Middle frontal gyrus (tissue), 1 donor: Measurements from ENCODE around the gene MEIG1.
"Not testable (repeated sequence)": the region's sequence is repeated elsewhere in the genome, so short reads cannot be mapped to it uniquely, and the experiment has no call there.

Source experiments
- DNase-seq: peaks from one replicate; pipeline ENCODE4 v3.0.0-alpha.2; 2015; ENCODE audit warnings: low spot score; ENCODE audit errors: extremely low spot score

The MEIG1 gene

GRCh38 chr10:14959221-14960057 lies at the start of gene MEIG1:
Gene MEIG1 (plus strand): TSS chr10:14959388. CDS start chr10:14966469, 7,081 bp downstream.
- DNase-seq = peak; percentile 74

DNA sequence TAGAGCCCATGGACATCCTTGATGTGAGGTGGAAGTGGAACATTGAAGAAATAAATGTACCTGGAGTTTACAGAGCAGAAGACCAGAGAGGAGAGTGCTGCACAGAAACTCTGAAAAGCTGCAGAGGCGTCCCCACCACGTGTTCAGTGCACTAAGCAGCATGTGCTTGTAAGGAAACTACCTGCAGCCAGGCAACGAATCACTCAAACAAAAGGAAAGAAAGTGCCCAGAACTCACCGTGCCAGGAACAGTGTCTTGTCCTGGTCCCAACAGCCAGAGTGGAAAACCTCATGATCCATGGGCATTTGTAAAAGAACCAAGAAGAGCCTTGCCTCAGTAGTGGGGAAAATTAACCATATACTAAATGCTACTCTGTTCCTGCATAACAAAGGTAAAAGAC lies 48.2 kb upstream of the MEIG1 start:
- no peak for DNase-seq

DNA sequence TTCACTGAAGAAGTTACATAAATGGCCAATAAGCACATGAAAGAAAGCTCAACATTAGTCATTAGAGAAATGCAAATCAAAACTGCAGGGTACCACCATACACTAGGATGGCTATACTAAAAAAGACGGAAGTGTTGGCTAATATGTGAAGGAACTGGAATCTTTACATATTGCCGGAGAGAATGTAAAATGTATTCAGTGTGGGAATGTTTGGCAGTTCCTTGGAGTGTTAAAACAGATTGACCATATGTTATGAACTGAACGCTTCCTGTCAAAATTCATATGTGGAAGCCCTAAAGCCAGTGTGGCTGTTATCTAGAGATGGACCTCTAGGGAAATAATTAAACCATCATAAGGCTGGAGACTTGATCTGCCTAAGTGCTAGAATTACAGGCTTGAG lies 47.4 kb upstream of the MEIG1 start:
- DNase-seq = no peak

GRCh38 chr10:14916600-14916999 lies 42.6 kb upstream of the MEIG1 start:
- no peak for DNase-seq

DNA sequence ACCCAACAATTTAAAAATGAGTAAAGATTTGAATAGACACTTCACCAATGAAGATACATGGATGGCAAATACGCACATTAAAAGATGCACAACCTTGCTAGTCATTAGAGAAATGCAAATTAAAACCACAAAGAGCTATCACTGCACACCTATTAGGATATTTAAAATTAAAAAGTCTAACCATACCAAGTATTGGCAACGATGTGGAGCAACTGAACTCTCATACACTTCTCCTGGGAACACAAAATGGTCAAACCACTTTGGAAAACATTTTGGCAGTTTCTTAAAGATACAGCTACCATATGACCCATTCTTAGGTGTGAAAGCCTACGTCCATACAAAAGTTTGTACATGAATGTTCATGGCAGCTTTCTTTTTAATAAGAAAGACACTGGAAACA lies 41.4 kb upstream of the MEIG1 start:
- no peak for DNase-seq

DNA sequence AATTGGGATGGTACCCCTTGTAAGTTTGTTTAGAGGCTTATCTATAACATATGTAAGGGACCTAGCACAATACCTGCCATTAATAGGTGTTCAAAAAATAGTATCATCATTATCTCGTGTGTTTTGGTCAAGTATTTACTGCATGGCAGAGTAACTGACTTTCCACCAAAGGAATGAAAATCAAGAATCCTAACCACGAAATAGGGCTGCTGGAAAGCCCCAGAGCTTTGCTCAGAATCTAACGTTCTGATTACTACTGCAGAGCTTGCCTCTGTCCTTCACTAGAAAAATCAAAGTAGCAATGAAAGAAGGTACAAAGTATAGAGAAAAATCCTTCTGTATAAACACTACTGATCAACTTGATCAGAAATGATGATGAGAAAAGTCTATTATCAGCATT lies 40.2 kb upstream of the MEIG1 start:
- DNase-seq = no peak

DNA sequence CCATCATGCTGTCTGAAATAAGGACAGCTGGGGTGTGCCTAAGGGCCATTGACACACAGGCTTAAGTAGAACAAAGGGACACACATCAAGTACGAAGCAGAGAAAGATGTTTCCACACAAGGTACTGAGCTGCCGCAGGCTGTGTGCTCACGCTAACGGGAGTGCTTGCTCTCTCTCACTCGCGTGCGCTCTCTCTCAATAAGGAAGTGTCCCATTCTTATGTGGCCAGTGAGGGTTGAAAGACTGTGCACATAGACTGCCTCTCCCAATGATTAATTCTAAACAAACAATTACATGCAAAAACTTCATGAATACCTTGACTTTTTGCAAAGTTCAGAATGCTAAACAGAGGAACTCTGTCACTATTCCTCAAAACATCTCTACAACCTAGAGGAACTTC lies 35.2 kb upstream of the MEIG1 start:
- DNase-seq = no peak

DNA sequence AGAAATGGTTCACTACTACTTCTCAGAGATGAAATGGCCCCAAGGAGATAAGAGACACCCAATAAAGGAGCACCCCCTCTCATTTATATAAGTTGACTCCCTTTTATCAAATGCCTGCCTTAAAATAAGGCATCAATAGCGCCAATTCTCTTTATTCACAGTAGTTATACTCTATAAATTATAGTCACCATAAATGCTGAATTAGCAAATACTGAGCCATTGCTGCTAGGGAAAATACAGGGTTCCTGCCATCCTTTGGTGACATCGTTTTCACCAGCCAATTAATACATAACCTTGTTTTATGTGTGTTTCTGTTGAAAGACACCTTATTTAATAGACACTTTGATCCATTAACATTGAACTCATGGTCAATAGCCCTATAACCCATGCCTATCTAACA lies 33.9 kb upstream of the MEIG1 start:
- no peak for DNase-seq

DNA sequence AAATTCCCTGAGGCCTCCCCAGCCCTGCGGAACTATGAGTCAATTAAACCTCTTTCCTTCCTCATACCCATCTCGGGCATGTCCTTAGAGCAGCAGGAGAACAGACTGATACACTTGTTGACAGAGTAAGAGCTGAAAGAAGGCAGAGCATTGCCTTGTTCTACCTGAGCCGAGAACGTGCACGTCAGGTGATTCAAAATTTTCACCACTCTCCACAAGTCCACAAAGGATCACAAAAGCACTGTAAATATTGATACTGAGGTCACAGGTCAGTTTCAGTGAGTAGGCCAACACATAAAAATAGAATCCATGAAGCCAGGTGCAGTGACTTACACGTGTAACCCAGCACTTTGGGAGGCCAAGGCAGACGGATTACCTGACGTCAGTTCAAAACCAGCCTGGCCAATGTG lies 33.1 kb upstream of the MEIG1 start:
- DNase-seq = no peak

- DNase-seq = no peak
Measured at GRCh38 chr10:14926722-14927416, 32.3 kb upstream of the MEIG1 start.

- no peak for DNase-seq
Measured at GRCh38 chr10:14930610-14931009, 28.6 kb upstream of the MEIG1 start.

DNA sequence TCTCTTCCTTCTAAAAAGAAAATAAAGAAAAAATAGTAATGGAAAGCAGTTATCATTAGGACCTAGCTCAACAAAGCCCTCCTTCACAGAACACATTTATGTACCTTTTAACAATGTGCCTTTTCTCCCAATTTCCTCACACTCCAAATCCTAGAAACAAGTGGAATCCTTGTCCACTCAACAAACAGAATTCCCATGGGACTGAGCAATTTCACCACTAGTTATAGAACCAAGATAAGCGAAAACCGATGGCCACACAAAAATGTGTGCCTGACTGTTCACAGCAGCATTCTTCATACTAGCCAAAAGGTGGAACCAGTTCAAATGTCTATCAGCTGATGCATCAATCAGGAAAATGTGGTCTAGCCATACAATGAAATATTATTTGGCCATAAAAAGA lies 22.6 kb upstream of the MEIG1 start:
- DNase-seq = no peak

DNA sequence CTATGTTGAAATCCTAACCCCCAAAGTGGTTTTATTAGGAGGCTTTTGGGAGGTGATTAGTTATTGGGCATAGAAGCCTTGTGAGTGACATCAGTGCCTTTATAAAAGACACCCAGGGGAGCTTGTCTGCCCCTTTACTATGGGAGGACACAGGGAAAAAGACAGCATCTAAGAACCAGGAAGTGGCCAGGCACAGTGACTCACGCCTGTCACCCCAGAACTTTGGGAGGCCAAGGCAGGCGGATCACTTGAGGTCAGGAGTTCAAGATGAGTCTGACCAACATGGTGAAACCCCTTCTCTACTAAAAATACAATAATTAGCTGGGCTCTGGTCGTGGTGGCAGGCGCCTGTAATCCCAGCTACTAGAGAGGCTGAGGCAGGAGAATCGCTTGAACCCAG lies 20.2 kb upstream of the MEIG1 start:
- DNase-seq = not testable (repeated sequence)

GRCh38 chr10:14942147-14942949 lies 16.8 kb upstream of the MEIG1 start:
- not testable (repeated sequence) for DNase-seq

DNA sequence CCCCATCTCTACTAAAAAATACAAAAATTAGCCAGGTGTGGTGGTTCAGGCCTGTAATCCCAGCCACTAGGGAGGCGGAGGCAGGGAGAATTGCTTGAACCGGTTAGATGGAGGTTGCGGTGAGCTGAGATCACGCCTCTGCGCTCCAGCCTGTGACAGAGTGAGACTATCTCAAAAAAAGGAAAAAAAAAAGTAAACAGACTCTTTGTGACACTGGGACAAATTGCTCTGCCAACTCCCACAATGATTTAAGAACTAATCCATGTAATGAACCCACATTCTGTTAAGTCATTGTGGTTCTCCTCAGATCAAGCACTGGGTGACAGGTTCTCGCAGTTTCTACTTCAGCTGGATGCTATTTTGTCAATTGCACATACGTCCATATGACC lies 16.2 kb upstream of the MEIG1 start:
- DNase-seq = not testable (repeated sequence)

DNA sequence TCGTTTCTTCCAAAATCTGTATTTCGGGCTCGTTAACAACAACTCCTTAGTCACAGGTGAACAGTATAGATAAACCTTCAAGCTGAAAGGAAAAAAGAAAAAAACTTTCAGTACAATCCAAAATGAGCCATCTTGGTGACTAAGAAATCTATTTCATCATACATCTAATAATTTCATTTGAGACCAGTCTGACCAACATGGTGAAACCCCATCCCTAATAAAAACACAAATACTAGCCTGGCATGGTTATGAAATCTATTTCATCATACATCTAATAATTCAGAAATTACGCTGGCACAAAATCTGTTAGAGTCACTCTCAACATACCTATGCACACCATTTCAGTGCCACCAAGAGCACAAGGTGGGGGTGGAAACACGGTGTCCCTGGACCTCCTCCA lies 14.1 kb upstream of the MEIG1 start:
- DNase-seq = no peak

GRCh38 chr10:14947268-14947667 lies 11.9 kb upstream of the MEIG1 start:
- DNase-seq = no peak

DNA sequence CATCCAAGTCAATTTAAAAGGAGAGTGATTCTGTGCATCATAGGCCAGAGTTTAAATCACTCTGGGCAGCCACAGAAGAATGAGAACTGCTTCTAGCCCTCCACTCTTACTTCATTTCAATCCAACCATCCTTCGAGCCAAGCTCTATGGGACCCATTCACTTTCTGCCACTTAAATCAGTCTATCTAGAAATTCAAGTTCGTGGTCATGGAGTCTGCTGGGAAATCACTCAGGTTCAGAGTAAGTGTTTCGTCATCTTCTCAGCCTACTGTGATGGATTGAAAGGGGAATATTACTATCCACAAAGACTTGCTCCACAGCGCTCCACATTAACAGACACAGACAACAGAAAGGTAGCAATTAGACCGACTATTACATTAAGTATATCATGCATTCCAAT lies 9.9 kb upstream of the MEIG1 start:
- no peak for DNase-seq

DNA sequence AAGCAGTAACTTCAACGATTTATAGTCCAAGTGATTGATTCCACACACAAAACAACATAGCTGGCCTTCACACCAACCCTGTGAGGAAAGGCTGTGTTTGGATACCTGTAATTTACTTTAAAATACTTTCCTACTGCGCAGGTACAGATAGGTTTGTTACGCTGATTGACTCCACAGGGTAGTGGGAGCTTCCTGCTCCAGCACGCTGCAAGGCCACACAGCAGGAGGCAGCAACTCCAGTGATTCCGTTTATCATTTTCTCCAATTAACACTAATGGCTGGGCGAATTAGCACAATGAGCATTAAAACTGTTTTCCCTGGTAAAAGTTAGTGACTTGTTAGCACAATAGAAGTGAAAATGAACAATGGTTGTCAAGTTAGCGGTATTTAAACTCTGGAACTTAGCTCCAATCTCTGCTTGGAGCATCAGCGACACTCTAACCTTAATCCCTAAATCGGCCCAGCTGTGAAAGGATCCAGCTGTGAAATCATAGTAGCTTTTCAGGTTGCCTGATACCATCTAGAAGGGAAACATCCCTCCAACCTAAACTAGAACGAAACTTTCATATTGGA lies 6.3 kb upstream of the MEIG1 start:
- no peak for DNase-seq

GRCh38 chr10:14953424-14954000 lies 5.7 kb upstream of the MEIG1 start:
- no peak for DNase-seq
